Stimulated activated CD4-positive, alpha-beta T cell treated with anti-CD3 and anti-CD28 coated beads, TNF-alpha, amount 100 ng/mL, for 24 hours (primary cell): Measurements from ENCODE around the gene TASOR2.

ENCODE experiments used
- DNase-seq, 3 experiments: peaks; one replicate each; pipeline ENCODE4 v3.0.0-alpha.2; 2020; ENCODE audit warnings: low read depth in 3 of 3

Gene TASOR2, protein sequence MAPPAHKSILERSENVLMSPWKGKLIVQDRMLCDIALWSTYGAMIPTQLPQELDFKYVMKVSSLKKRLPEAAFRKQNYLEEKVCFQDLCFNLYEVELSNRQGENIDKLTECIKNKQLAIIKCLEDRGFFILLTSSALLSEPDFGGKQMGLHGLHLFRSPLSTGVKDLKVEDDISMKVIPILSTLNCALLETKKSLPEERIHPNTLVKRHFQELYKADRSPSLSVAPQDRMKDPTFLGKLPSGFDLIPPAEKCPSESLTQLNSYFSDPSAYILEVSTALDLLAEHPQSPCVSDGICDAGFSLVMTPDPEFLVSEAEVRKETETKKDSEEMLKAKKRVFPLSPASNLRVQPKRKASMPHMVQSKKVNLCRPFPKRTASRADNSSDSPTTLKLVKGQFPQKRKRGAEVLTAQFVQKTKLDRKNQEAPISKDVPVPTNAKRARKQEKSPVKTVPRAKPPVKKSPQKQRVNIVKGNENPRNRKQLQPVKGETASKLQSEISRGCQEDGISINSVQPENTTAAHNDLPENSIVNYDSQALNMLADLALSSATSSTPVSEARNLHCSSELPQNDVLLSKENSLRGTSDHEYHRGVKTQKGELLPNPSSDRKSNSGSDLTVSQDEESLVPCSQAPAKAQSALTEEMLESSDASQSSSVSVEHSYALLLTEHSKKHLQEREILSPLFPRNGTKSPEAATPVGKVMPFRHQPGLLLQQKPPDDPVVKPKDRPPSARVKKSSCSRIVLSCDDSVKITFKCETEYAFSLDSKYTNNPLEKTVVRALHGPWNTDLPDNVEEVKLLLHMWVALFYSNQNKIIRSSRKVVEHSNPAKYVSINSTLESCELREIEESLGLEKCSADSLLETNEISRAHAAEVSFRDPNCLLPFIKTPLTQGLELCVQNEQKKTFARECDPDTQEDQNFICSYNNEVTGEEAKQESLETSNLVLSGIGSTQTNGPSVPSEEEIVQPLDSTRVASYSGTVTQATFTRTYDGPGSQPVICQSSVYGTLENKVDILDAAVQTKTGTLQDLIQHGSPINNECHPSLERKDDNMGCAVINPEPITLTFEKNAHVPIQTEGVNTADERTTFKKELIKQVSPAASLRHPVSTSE (N-terminal part only)

DNA sequence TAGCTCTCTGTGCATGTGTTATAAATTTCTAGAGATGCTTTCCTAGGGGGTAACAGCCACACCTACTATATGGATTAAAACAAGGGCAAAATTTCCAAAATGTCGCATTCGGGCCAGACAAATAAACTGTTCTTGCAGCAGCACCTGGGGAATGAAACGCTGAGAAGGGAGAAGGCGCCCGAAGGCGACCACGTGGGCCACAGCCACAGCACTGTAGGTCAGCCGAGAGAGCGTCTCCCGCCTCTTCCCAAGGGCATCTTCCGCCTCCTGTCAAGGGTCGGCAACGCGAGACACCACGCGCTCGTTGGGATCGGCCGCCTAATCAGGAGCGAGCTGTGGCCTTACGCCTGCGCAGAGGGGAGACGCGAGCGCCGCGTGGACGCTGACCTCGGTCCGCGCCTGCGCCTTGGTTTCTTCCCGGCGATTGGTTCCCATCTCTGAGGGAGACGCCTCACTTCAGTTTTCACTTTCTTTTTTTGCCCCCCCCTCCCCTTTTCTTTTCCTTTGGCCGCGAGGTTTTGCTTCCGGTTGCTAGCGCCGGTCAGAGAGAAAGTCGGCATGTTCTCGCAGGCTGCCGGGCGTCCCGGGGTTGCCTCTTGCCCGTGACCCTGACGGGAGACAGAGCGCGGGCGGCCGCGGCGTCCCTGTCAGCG lies at the start of gene TASOR2:
Gene TASOR2 (plus strand): TSS at position 521 of the 653 bp plus-strand sequence. CDS start 35,805 bp downstream, outside the sequence.
- DNase-seq: peak; percentile 93 to 97 (median 97)

DNA sequence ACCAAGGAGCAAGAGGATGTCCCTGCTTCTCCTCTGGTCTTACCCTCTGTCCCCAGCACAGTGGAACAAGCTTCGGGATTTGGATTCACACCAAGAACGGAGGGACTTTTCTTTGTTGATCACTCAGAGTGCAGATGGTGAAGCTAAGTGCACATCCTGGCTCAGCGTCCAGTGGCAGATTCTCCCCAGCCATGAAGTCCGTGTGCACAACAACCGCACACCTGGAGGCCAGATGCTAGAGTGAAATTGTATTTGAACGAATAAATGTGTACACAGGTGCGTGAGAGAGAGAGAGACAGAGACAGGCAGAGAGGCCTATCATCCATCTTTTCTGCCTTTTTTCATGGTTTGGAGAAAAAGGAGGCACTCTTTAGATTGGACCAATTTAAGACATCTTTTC lies 49.7 kb upstream of the TASOR2 start:
- no peak for DNase-seq

DNA sequence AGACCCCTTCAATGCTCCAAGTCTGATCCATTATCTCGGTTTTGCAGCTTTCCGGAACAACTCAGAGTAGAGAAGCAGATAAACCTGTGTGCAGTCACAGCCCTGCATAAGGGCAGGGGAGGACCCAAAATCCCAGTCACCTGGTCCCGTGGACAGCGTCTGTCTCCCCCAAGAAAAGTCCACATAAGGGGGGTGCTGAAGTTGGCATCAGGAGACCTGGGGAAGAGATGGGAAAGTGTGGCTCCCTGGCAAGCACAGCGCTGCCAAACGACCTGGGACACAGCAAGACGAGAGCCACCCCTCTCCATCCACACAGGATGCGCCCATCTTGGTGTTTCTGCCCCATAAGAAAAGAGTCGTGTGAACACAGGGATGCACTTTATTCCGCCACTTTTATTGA lies 46.1 kb upstream of the TASOR2 start:
- no peak for DNase-seq

DNA sequence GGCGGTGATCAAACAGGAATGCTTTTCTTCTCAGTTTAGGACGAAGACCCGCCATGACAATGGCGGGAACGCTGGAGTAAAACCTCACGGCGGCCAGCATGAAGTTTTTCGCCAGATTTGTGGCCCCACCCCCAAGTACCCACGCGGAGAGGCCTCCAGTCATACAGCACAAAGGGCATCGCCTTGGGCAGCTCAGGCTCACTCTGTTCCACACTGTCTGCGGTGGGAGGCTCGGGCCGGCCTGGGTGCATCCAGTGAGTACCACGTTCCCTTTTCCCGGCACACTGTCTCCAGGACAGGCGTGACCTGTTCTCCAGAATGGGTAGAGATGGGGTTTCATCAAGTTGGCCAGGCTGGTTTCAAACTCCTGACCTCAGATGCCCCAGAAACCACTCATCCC lies 45.6 kb upstream of the TASOR2 start:
- no peak for DNase-seq

DNA sequence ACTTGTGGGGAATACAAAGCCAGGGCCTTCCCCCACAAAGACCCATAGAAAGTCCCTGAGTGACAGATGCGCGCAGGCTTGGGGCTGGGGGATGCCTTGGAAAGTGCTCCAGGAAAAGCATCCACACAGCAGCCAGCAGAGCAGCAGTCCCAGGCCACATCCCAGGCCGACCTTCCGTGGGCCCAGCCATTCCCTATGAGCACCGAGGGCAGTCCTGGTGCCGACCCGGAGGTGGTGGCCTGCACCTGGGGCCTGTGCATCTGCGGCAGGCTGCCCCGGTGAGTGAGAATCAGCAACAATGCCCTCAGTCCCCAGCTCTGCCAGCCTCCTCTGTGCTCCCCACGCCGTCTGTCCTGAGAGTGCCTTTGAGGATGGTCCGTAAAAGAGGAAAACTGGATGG lies 44.6 kb upstream of the TASOR2 start:
- DNase-seq: no peak

DNA sequence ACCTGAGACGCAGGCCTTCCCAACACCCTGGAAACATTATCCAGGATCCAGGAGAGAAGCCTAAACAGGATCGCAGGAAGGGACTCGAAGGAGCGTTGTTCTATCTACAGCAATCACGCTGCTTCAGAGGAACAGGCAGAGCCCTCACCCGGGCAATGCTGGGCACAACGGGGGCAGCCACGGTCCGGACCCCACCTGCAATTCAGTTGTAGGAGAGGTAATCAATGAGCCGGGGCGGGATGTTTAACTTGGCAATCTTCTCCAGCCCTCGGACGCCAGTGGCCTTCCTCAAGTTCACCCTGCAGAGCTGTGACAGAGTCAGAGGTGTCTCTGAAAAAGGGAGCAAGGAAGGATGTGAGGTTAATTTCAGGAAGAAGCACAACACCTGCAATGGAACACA lies 44.1 kb upstream of the TASOR2 start:
- no peak for DNase-seq

DNA sequence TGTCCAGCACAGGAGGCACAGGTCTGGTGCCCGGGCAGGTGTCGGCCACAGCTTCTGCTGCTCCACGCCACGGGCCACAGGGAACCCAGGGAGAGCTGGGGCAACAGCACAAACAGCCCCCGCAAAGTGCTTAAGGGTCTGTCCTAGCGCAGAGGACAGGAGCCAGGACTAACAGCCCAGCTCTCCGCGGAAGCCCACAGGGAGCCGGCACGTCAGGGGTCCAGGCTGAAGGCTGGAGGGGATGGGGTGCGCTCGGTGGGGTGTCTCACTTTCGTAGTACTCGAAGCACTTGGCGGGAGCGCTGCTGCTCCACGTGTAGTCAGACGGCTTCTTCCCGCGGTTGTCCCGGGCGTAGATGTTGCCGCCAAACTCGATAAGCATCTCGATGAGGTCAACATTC lies 43.1 kb upstream of the TASOR2 start:
- no peak for DNase-seq

DNA sequence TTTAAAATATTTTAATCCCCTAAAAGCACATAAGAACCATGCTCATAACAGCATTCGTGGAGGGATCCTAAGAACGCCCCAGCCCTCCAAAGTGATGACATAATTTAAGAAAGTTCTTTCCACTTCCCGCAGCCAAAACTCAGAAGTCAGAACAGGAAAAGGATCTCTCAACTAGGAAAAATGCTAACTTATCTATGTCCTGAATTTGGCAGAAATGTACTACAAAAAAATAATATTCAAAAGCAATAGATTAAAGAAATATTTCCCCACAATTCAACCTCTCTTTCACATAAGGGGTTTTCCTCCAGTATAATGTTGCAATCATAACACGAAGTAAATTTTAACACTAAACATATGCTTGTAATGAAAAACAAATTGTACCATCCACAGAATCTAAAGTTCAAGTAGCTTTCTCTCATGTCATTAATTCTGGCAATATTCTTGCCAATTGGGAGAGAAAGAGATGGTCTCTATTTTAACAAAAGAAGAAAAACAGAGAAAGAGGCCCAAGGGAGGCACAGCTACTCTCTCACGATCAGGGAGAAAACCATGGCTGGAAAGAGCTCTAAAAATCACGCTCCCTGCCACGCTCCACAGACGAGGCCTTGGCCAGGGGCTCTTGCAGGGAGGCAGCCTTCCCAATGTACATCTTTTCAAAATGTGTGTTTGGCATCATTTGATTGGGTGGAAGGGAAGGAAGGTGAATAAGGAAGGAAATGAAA lies 41.1 kb upstream of the TASOR2 start:
- no peak for DNase-seq

DNA sequence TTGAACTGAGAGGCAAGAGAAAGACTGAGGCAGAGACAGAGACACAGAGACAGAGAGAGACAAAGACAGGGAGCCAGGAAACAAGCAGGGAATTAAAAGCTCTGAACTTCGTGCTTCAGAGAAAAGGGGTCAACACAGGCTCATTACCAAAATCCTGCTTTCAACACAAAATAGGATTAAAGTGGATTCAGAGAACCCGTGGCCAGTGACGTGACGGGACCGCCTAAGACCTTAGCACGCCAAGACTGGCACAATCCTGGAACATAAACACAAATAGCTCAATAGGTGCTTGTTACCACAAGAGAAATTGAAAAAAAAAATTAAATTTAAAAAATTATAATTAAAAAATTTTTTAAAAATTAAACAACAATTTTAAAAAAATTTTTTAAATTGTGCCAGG lies 39.7 kb upstream of the TASOR2 start:
- DNase-seq: no peak

DNA sequence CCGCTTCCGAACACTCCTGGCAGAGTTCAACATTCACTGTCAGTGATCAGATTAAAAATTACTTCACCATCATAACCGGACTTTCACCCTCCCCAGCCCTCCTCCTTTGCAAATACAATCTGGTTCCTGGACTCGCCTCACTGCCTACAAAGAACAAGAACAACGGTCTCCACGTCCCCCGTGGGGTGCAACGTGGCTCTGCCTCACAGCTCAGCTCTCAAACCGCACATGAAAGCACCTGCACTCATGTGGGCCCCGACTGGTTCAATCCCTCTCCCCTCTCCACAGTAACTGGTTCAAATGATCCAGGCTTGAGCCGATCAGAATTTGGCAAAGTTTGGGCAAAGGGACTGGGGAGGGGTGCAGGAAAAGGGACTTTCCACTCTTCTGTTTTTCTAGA lies 39.3 kb upstream of the TASOR2 start:
- DNase-seq: no peak

DNA sequence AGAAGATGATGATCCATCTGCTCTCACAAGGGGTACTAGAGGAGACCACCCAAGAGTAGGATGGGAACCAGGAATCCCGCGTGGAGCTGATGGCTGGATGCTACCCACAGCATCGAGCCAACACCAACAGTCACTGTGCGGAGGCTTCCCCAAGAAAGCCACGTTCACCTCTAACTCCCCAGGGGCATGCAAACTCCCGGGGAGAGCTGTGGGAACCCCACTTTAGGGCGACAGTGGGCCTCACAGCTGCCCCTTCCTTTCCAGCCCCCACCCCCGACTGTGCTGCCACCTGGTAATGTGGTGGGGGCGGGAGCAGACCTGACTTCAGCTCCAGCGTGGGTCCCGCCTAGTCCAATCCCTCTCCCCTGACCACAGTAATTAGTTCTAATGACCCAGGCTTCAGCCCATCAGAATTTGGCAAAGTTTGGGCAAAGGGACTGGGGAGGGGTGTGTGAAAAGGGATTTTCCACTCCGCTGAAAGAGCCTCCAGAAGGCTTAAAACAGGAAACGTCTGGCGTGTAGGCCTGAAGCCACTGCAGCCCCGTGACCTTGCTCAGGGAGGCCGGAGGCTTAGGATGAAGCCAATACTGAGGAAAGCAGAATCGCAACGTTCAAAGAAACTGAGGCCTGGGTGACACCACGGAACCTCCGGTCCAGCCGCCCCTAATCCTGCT lies 38.6 kb upstream of the TASOR2 start:
- no peak for DNase-seq

DNA sequence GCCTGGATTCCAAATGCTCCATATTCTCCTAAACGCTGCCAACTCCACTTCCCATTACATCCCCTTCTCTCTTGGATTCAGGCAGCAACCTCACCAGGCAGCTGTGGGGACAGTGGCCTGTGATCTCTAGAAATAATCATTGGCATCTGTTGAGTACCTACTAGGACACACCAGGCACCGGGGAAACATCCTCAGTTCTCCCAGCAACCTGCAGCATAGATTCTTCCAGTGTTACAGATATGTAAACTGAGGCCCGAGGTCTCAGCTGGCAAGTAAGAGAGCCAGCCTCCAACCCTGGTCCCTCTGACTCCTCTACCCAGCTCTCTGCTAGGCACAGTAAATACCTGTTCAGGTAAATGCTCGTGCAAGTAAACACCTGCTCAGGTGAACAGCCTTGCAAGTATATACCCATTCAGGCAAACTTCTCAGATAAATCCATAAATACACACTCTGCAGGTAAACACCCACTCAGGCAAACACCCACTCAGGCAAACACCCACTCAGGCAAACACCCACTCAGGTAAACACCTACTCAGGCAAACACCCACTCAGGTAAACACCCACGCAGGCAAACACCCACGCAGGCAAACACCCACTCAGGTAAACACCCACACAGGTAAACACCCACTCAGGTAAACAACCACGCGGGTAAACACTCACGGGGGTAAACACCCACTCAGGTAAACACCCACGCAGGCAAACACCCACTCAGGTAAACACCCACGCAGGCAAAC lies 37.0 kb upstream of the TASOR2 start:
- DNase-seq: no peak

DNA sequence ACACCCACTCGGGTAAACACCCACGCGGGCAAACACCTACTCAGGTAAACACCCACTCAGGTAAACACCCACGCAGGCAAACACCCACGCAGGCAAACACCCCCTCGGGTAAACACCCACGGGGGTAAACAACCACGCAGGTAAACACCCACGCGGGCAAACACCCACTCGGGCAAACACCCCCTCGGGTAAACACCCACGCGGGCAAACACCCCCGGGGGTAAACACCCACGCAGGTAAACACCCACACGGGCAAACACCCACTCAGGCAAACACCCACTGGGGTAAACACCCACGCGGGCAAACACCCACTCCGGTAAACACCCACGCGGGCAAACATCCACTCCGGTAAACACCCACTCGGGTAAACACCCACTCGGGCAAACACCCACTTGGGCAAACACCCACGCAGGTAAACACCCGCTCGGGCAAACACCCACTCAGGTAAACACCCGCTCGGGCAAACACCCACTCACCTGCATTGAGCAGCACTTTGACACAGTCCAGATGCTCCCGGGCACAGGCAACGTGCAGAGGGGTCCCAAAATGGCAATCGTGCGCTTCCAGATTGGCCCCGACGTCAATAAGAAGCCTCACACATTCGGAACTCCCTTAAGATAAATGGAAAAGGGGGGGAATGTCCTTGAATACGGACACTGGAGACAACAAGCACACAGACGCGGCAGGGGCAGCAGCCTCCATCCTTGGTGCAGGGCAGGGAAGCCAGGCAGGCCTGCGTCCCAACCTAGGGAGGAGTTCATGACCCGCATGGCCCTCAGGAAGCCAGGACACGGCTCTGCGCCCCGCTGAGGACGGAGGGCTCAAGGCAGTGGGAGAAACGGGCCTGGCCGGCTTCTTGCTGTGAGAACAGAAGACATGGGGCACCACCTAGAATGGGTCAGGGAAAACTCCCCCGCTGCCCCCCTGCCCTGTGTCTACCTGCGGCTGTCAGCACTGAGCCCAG lies 35.9 kb upstream of the TASOR2 start:
- no peak for DNase-seq

DNA sequence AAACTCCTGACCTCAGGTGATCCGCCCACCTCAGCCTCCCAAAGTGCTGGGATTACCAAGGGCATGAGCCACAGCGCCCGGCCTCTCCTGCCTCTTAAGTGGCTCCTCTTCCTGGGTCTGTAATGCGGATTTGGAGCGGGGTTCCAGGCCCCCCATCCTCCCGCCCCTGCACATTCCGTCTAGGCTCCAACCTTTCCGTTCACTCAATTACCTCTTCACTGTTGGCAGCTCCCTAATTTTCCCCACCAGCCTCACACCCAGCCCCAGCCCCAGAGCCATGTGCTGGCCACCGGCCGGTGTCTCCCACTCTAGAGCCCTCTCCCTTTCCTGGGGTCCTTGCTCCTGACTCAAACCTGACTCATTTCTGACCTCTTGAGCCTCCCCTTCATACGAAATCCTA lies 34.9 kb upstream of the TASOR2 start:
- no peak for DNase-seq

DNA sequence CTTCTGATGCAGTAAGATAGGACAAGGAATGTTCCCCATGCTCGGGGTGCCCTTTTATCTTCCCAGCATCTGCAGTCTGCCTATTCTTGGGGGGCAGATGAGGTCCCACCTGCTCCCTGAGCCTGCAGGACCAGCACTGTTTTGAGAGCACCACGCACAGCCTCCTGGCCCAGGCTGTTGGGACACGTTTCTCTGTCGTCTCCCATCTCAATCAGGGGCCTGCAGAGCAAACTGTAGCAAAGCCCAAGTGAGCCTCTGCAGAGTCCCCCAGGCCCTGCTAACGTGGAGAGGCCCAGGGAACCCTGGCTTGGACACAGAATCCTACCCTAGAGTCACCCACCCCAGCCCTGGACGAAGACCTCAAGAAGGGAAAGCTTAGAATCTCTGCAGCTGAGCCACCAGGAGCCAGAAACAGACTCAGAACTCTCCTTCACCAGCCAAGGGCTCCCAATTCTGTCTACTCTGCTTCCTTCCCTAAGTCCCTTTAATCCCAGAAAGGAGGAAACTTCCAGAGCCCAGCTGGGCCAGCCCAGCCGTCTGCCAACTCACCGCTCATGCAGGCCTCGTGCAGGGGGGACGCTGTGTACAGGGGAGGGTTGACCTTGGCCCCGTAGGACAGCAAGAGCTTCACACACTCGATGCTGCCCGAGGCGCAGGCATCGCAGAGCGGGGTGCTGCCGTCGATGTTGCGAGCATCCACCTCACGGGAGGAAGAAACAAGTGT lies 33.8 kb upstream of the TASOR2 start:
- DNase-seq: no peak

DNA sequence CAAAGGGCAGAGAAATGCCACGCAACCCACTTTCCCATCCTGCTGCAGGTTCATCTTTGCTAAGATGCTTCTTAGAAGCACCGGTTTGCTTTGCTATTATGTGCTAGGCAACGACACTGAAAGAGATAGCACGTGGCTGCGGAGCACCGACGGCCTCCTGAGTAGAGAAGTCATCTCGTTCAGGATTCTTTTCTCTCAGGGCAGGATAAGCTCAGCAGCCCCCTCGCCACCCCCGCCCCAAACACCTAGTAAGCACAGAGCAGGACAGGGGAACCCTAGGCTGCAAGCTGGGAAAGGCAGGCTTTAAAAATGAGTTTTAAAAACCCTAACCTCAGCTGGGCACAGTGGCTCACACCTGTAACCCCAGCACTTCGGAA lies 33.3 kb upstream of the TASOR2 start:
- DNase-seq: no peak

DNA sequence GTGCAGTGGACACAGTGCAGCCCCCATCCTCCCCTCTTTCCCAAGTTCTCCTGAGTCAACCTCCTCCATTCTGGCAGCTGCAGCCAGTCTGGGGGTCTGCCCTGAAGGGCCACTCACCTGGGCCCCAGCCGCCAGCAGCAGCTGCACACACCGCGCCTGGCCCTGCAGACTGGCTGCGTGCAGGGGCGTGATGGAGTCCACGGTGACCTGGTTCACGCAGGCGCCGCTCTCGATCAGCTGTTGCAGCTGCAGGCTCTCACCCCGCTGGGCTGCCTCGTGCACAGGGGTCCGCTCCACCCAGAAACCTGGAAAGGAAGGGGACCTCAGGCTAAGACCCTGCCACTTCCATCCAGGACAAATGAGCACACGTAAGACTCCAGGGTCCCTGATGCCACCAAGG lies 31.9 kb upstream of the TASOR2 start:
- no peak for DNase-seq

DNA sequence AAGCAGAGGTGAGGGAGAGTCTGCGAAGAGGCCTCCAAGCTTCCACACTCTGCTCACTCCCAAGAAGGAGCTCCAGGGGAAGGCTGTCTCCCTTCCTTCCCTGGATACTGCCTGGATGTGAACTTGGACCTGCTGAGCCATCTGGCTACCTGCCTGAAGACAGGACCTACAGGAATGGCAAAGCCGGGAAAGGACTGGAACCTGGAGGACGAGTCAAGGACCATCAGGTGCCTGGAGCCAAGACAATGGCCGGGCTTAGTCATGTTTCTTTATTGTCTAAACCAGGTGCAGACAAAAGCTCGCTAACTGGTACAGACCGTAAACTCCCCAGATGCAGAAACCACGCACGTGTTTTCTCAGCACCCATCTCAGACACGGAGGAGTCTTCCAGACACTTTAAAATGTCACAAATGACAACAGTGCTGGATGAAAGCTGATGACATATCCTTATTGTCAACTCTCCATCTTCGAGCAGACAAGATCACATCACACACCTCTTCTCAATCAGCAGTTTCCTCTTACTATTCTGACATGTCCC lies 30.4 kb upstream of the TASOR2 start:
- DNase-seq: no peak
